ENCODE results near the gene DCP2.

The DCP2 gene

GRCh38 chr5:113058706-113059226 is 82.2 kb downstream of the DCP2 start:
- DNase-seq (ENCODE audit: low read depth) = no peak
- TF ChIP-seq CTCF (IDR thresholded peaks at IDR 0.05; ENCODE audit: low read depth, low read length) (no peak), MYC (IDR thresholded peaks at IDR 0.05; ENCODE audit: low read depth, low read length) (no peak)
- no peak overlapping the region for H3K4me3 ChIP-seq (ENCODE audit: low read depth, low read length)

GRCh38 chr5:113059232-113060040 is 82.8 kb downstream of the DCP2 start:
- no peak for DNase-seq (ENCODE audit: low read depth)
- TF ChIP-seq MAX (IDR thresholded peaks at IDR 0.05; ENCODE audit: low read depth, low read length) (no peak), MYC (IDR thresholded peaks at IDR 0.05; ENCODE audit: low read depth, low read length) (no peak), CTCF (IDR thresholded peaks at IDR 0.05; ENCODE audit: low read depth, low read length) (no peak), POLR2A (IDR thresholded peaks at IDR 0.05; ENCODE audit: extremely low read depth, insufficient read length) (no peak)
- no peak overlapping the region for H3K4me3 ChIP-seq (ENCODE audit: low read depth, low read length)

GRCh38 chr5:113060408-113061025 is 83.9 kb downstream of the DCP2 start:
- DNase-seq (ENCODE audit: low read depth) = no peak
- TF ChIP-seq POLR2A (IDR thresholded peaks at IDR 0.05; ENCODE audit: extremely low read depth, insufficient read length) (no peak), CTCF (IDR thresholded peaks at IDR 0.05; ENCODE audit: low read depth, low read length) (no peak), MYC (IDR thresholded peaks at IDR 0.05; ENCODE audit: low read depth, low read length) (no peak), MAX (IDR thresholded peaks at IDR 0.05; ENCODE audit: low read depth, low read length) (no peak)
- H3K4me3 ChIP-seq (ENCODE audit: low read depth, low read length) = no peak overlapping the region

- no peak for DNase-seq (ENCODE audit: low read depth)
- no peak overlapping the region for H3K4me3 ChIP-seq (ENCODE audit: low read depth, low read length)
- TF ChIP-seq CTCF (IDR thresholded peaks at IDR 0.05; ENCODE audit: low read depth, low read length) = no peak
- no peak for TF ChIP-seq MYC (IDR thresholded peaks at IDR 0.05; ENCODE audit: low read depth, low read length)
- no peak for TF ChIP-seq MAX (IDR thresholded peaks at IDR 0.05; ENCODE audit: low read depth, low read length)
- TF ChIP-seq POLR2A (IDR thresholded peaks at IDR 0.05; ENCODE audit: extremely low read depth, insufficient read length) = no peak
Observed at GRCh38 chr5:113061846-113062780, 85.5 kb downstream of the DCP2 start.

- TF ChIP-seq POLR2A (IDR thresholded peaks at IDR 0.05; ENCODE audit: extremely low read depth, insufficient read length) (no peak), MYC (IDR thresholded peaks at IDR 0.05; ENCODE audit: low read depth, low read length) (no peak), CTCF (IDR thresholded peaks at IDR 0.05; ENCODE audit: low read depth, low read length) (no peak), MAX (IDR thresholded peaks at IDR 0.05; ENCODE audit: low read depth, low read length) (no peak)
- DNase-seq (ENCODE audit: low read depth) = no peak
- H3K4me3 ChIP-seq (ENCODE audit: low read depth, low read length) = no peak overlapping the region
Observed at GRCh38 chr5:113062869-113063508, 86.4 kb downstream of the DCP2 start.
